ENCODE data around the gene WBP2NL.

DNA sequence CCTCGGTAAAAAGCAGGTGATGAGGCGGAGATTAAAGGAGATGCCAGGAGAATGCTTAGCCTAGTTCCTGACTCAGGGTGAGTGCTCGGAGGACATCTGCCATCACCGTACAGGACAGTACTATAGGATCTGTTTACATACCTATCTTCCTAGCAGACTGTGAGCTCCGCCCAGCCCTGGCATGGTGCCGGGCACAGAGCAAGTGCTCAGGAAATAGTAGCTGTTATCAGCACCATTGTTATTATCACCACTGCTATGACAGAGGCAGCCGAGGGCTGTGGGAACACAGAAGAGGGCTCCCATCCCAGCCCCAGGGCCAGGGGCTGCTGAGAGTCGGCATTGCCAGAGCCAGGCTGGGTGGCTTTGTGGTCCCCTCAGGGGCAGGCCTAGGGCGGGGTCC lies 30.0 kb upstream of the WBP2NL start:
- TF ChIP-seq POLR2AphosphoS5 (IDR thresholded peaks at IDR 0.05; ENCODE audit: borderline replicate concordance, low read depth, low read length) (no peak), EZH2 (IDR thresholded peaks at IDR 0.05) (no peak), FOXP2 (optimal IDR thresholded peaks at IDR 0.05; ENCODE audit: control extremely low read depth, extremely low read length, insufficient read depth) (no peak)
